ENCODE measurements around the gene HERPUD2.
"Not testable (repeated sequence)": the region's sequence is repeated elsewhere in the genome, so short reads cannot be mapped to it uniquely, and the experiment has no call there.

Gene HERPUD2

GRCh38 chr7:35613150-35613549, 81.8 kb downstream of the HERPUD2 start:
- no peak for DNase-seq (ENCODE audit: low read depth, low spot score)

- DNase-seq (ENCODE audit: low read depth, low spot score) = no peak
Measured at GRCh38 chr7:35605760-35606159, 89.2 kb downstream of the HERPUD2 start.

GRCh38 chr7:35604595-35604994, 90.3 kb downstream of the HERPUD2 start:
- no peak for DNase-seq (ENCODE audit: low read depth, low spot score)

- DNase-seq (ENCODE audit: low read depth, low spot score) = no peak
Measured at GRCh38 chr7:35599645-35600044, 95.3 kb downstream of the HERPUD2 start.

- no peak for DNase-seq (ENCODE audit: low read depth, low spot score)
Measured at GRCh38 chr7:35599061-35599460, 95.9 kb downstream of the HERPUD2 start.

- no peak for DNase-seq (ENCODE audit: low read depth, low spot score)
Measured at GRCh38 chr7:35596061-35596460, 98.9 kb downstream of the HERPUD2 start.

GRCh38 chr7:35593899-35594298, 101.0 kb downstream of the HERPUD2 start:
- no peak for DNase-seq (ENCODE audit: low read depth, low spot score)

- no peak for DNase-seq (ENCODE audit: low read depth, low spot score)
Measured at GRCh38 chr7:35588647-35589046, 106.3 kb downstream of the HERPUD2 start.

- no peak for DNase-seq (ENCODE audit: low read depth, low spot score)
Measured at GRCh38 chr7:35584990-35585389, 109.9 kb downstream of the HERPUD2 start.

GRCh38 chr7:35584533-35584932, 110.4 kb downstream of the HERPUD2 start:
- not testable (repeated sequence) for DNase-seq (ENCODE audit: low read depth, low spot score)

All from activated CD4-positive, CD25-positive, alpha-beta regulatory T cell treated with anti-CD3 and anti-CD28 coated beads, Interleukin-2, amount 50 U/mL, for 16 hours (primary cell).